Measurements from ENCODE around the gene COG7. TPM values are rescaled to one million over a fixed set of nuclear protein-coding genes. Genes with fewer than 3 reads are reported as not detected.

Gene COG7
- total RNA-seq, 4 donors from 2014 or later, result 6.9 to 18.6 (median 16.0) TPM

DNA sequence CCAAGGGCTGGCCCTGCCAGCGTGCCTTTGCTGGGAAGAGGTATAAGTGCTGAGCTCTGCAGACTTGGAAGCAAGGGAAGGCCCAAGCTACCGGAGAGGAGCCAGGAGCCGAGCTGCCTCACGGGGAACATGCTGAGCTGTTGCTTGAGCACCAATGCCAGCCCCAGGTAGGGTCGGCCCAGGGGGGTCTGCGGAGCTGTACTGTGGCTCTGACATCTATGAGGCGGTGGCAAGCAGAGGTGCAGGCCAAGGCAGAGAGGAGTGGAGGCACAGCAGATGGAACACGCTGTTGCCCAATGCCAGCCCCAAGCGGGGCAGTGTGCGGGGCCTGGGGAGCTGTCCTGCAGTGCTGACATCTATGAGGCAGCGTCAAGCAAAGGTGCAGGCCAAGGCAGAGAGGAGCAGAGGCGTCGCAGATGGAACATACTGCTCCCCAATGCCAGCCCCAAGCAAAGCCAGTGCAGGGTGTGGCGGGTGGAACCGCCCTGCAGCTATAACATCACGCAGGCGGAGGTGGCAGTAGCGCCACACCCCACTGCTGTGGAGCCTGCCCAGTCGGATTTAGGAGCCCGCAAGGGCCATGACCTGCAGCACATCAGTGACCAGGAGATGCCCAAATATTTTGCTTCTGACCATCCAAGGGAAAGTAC lies 47.3 kb upstream of the COG7 start:
- no peak for TF ChIP-seq POLR2AphosphoS5 (IDR thresholded peaks at IDR 0.05)
- TF ChIP-seq POLR2A (IDR thresholded peaks at IDR 0.05), result no peak
- no peak for TF ChIP-seq EP300 (IDR thresholded peaks at IDR 0.05)
- TF ChIP-seq, protein P1, sequence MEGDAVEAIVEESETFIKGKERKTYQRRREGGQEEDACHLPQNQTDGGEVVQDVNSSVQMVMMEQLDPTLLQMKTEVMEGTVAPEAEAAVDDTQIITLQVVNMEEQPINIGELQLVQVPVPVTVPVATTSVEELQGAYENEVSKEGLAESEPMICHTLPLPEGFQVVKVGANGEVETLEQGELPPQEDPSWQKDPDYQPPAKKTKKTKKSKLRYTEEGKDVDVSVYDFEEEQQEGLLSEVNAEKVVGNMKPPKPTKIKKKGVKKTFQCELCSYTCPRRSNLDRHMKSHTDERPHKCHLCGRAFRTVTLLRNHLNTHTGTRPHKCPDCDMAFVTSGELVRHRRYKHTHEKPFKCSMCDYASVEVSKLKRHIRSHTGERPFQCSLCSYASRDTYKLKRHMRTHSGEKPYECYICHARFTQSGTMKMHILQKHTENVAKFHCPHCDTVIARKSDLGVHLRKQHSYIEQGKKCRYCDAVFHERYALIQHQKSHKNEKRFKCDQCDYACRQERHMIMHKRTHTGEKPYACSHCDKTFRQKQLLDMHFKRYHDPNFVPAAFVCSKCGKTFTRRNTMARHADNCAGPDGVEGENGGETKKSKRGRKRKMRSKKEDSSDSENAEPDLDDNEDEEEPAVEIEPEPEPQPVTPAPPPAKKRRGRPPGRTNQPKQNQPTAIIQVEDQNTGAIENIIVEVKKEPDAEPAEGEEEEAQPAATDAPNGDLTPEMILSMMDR (IDR thresholded peaks at IDR 0.05), result no peak

DNA sequence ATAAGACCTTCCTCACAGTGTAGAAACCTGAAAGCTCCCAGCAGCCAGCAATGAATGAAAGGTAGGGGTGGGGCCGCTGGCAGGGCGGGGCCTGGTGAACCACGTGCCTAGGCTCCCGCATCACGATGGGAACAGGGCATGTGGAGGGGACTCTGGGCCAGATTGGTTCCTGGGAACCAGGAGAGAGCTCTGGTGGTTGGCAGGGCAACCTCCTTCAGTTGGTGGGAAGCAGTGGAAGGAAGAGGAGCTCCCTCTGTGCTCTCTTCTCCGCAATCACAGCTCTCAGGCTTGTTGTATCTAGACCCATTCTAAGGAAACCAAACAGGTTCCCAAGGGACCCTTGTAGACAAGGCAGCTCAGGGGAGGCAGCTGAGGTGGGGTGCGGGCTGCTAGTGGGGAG lies 46.8 kb upstream of the COG7 start:
- H3K27ac ChIP-seq, result no peak overlapping the region
- TF ChIP-seq POLR2A (IDR thresholded peaks at IDR 0.05), result no peak
- TF ChIP-seq, protein P1 (IDR thresholded peaks at IDR 0.05), result no peak
- TF ChIP-seq EP300 (IDR thresholded peaks at IDR 0.05), result no peak
- no peak for TF ChIP-seq POLR2AphosphoS5 (IDR thresholded peaks at IDR 0.05)
- peaks cover 0 to 73% (median 10%) of the 10 kb centered on the region in 3 donors for H3K4me1 ChIP-seq
- H3K36me3 ChIP-seq, result peaks cover 0 to 38% of the 10 kb centered on the region in 2 donors
- ATAC-seq, result no peak
- H3K9me3 ChIP-seq, result no peaks in the 10 kb centered on the region
- no peaks in the 10 kb centered on the region for H3K27me3 ChIP-seq
- WGBS, 2 donors (ENCODE audit: low coverage in 1 of 2), result 90% methylated on average over 2 of the region's 7 CpGs; no CpG with 5 or more reads in 1 of the 2 donors
- H3K4me3 ChIP-seq, result no peak overlapping the region

More for the DNA sequence above, 47.3 kb upstream of the COG7 start:
- no peaks in the 10 kb centered on the region for H3K9me3 ChIP-seq
- no peak for ATAC-seq
- H3K27me3 ChIP-seq, result no peaks in the 10 kb centered on the region
- H3K4me1 ChIP-seq, result peaks cover 0 to 79% (median 16%) of the 10 kb centered on the region in 3 donors
- H3K27ac ChIP-seq, result no peak overlapping the region
- peaks cover 0 to 32% of the 10 kb centered on the region in 2 donors for H3K36me3 ChIP-seq
- H3K4me3 ChIP-seq, result no peak overlapping the region
- WGBS, 2 donors (ENCODE audit: low coverage in 1 of 2), result 86 to 98% methylated on average over 6 of the region's 20 CpGs

DNA sequence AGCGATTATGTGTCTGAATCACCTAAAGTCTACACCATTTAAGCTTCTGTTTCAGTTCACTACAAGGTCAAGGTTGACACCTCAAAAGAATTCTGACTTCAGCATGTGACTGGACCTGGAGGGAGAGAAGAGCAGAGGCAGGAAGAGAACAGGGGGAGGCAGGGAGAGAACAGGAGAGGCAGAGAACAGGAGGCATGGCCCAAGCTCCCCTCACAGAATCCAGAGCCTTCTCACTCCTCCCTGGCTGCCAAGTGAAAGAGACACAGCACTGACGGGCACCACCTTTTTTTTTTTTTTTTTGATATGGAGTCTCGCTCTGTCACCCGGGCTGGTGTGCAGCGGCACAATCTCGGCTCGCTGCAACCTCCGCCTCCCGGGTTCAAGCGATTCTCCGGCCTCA lies 45.9 kb upstream of the COG7 start:
- no peak overlapping the region for H3K27ac ChIP-seq
- TF ChIP-seq POLR2A (IDR thresholded peaks at IDR 0.05), result no peak
- TF ChIP-seq POLR2AphosphoS5 (IDR thresholded peaks at IDR 0.05), result no peak
- TF ChIP-seq, protein P1 (IDR thresholded peaks at IDR 0.05), result no peak
- TF ChIP-seq EP300 (IDR thresholded peaks at IDR 0.05), result no peak
- H3K4me1 ChIP-seq, result peaks cover 0 to 64% (median 3%) of the 10 kb centered on the region in 3 donors
- H3K36me3 ChIP-seq, result peaks cover 0 to 47% of the 10 kb centered on the region in 2 donors
- H3K4me3 ChIP-seq, result no peak overlapping the region
- no peak for ATAC-seq
- H3K9me3 ChIP-seq, result no peaks in the 10 kb centered on the region
- H3K27me3 ChIP-seq, result no peaks in the 10 kb centered on the region
- WGBS, 2 donors (ENCODE audit: low coverage in 1 of 2), result 86 to 91% methylated on average over 10 to 11 of the region's 11 CpGs

DNA sequence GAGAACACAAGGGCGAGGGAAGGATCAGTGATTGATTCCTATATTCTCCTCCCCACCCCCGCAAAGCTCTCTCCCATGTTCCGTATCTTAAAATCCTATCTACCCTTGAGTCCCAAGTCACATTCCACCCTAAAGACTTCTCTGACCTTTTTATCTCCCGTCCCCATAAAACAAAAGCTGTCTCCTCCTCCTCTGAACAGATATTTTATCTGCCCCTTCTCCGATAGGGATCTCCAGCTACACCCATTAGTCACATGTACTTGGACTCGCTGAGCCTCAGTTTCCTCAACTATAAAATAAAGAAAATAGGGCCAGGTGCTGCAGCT lies 44.5 kb upstream of the COG7 start:
- Histone ChIP-seq H3K36me3 (peaks cover 0 to 61% of the 10 kb centered on the region in 2 donors), H3K4me1 (peaks cover 0 to 54% (median 3%) of the 10 kb centered on the region in 3 donors), H3K27me3 (no peaks in the 10 kb centered on the region), H3K4me3 (no peak overlapping the region), H3K27ac (peak overlapping the region in 3 of 4 donors; percentile 41 to 52 (median 49)), H3K9me3 (no peaks in the 10 kb centered on the region)
- whole genome bisulfite sequencing, 2 donors (ENCODE audit: low coverage in 1 of 2), result 74 to 84% methylated on average over 4 to 5 of the region's 6 CpGs
- no peak for ATAC-seq
- TF ChIP-seq, protein P1 (IDR thresholded peaks at IDR 0.05), result no peak
- TF ChIP-seq POLR2A (IDR thresholded peaks at IDR 0.05), result no peak
- no peak for TF ChIP-seq POLR2AphosphoS5 (IDR thresholded peaks at IDR 0.05)
- TF ChIP-seq EP300 (IDR thresholded peaks at IDR 0.05), result no peak
